ENCODE measurements around the gene AQP2.

DNA sequence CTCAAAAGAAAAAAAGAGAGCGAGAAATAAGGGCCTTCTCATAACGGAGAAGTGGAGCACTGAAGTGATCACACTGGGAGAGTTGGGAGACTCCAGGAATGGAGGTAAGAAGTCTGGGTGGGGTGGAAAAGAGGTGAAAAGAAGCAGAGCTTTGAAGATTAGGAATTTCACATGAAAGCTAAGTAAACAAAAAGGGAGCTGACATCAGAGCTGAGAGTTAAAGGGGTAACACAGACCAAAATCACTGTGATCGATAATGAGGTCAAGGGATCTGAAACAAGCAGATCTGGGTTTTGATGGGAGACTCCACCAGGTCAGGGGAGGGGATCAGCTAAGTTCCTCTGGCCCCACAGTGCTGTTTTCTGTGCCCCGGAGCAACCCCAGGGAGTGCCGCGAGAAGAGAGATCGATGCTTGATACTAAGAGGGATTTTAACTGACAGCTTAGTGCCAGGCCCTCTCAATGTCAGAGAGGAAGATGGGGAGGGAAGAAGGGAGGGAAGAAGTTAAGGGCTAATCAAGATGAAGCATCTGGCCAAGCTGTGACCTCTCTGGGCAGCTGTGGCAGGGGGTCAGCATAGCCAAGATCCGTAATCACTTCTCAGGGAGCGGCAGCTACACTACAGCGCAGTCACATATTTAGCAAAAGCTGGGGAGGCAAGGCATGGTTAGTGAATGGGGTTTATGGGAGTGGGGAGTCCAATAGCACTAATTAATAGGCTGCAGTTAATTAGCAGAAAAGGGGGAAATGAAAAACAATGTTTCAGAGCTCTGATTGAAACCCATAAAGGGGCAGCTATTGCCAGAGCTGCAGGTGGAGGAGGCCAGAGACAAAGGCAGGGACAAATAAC is 30.2 kb downstream of the AQP2 start:
- TF ChIP-seq POLR2AphosphoS5 (IDR thresholded peaks at IDR 0.05; ENCODE audit: low read depth, low read length) (no peak), TAF1 (IDR thresholded peaks at IDR 0.05; ENCODE audit: borderline replicate concordance, insufficient read depth, low read length) (no peak)
- TF ChIP-seq, protein P1, sequence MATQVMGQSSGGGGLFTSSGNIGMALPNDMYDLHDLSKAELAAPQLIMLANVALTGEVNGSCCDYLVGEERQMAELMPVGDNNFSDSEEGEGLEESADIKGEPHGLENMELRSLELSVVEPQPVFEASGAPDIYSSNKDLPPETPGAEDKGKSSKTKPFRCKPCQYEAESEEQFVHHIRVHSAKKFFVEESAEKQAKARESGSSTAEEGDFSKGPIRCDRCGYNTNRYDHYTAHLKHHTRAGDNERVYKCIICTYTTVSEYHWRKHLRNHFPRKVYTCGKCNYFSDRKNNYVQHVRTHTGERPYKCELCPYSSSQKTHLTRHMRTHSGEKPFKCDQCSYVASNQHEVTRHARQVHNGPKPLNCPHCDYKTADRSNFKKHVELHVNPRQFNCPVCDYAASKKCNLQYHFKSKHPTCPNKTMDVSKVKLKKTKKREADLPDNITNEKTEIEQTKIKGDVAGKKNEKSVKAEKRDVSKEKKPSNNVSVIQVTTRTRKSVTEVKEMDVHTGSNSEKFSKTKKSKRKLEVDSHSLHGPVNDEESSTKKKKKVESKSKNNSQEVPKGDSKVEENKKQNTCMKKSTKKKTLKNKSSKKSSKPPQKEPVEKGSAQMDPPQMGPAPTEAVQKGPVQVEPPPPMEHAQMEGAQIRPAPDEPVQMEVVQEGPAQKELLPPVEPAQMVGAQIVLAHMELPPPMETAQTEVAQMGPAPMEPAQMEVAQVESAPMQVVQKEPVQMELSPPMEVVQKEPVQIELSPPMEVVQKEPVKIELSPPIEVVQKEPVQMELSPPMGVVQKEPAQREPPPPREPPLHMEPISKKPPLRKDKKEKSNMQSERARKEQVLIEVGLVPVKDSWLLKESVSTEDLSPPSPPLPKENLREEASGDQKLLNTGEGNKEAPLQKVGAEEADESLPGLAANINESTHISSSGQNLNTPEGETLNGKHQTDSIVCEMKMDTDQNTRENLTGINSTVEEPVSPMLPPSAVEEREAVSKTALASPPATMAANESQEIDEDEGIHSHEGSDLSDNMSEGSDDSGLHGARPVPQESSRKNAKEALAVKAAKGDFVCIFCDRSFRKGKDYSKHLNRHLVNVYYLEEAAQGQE (IDR thresholded peaks at IDR 0.05; ENCODE audit: insufficient read depth in 1 of 2, low read depth in 2 of 2, low read length in 2 of 2), result no peak

Measured in PFSK-1 (cell line).